NCI-H1436 treated with DMSO at 0.1 percent for 48 hours (cell line): ENCODE measurements around the gene PRSS33.

Source experiments
- DNase-seq: peaks from one replicate; lab custom pipeline; 2025; lab: John Stamatoyannopoulos, UW

The PRSS33 gene

GRCh38 chr16:2777231-2777902 is 10.0 kb downstream of the PRSS33 start, which contains the start of gene ELOB:
Gene ELOB (minus strand): TSS chr16:2777280. CDS start chr16:2777239, 41 bp downstream.
- DNase-seq: no peak

DNA sequence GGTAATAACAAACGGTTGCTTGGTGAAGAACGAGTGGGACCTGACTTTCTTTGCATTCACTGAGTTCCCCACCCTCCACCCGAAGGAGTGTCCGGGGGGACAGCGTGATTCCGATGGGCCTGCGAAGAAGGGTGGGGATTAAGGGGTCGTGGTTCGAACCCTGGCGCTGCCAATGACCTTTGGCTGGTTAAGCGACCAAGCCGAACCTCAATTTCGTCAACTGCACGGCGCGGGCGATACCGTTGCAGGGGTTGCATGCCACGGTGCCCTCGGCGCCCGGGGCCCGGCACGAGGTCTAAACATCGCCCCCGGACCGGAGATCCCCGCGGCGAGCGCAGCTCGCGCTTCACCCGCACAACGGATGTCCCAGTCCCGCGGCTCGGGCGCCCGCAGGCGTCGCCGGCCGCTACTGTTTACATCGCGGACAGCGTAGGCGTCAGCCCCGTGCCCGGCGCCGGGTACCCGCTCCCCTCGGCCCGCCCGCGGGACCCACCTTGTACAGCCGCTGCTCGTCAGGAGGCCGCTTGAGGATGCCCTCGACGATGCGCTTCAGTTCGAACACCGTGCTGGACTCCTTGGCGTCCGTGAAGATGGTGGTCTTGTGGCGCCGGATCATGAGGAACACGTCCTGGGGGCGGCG is 10.7 kb downstream of the PRSS33 start:
- DNase-seq: no peak

DNA sequence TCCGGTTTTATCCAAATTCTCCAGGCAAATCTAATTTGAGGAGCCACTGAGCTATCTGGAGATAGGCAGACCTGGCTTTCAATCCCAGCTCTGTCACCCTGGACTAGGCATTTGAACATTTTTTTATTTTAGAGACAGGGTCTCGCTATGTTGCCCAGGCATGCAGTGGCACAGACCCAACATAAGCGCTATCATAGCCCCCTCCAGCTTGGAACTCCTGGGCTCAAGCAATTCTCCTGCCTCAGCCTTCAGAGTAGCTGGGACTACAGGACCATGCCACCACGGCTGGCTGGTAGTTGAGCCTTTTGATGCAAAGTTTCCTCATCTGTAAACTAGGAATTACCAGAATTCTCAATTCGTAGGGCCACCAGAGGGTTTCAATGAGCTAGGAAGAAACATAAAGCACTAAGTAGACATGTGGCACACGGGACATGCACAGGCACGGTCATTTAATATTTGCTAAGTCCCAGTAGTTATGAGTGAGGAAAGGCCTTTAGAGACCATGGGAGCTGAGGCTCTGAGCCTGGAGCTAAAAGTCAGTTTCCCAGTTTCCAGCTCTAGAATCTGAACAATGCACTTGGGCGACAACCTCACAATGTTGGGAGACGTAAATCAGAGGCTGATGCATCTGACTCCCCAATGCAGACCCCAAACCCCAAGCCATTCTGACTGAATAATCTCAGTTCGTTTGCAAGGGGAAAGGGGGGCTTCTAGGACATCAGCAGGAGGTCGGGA is 11.4 kb downstream of the PRSS33 start:
- DNase-seq: no peak

- no peak for DNase-seq
These were observed 12.1 kb downstream of the PRSS33 start for GRCh38 chr16:2775131-2775716.

GRCh38 chr16:2774161-2774891 is 13.0 kb downstream of the PRSS33 start:
- no peak for DNase-seq

GRCh38 chr16:2773188-2773968 is 14.0 kb downstream of the PRSS33 start:
- DNase-seq: no peak

- DNase-seq: no peak
These were observed 15.6 kb downstream of the PRSS33 start for GRCh38 chr16:2771496-2772402.

DNA sequence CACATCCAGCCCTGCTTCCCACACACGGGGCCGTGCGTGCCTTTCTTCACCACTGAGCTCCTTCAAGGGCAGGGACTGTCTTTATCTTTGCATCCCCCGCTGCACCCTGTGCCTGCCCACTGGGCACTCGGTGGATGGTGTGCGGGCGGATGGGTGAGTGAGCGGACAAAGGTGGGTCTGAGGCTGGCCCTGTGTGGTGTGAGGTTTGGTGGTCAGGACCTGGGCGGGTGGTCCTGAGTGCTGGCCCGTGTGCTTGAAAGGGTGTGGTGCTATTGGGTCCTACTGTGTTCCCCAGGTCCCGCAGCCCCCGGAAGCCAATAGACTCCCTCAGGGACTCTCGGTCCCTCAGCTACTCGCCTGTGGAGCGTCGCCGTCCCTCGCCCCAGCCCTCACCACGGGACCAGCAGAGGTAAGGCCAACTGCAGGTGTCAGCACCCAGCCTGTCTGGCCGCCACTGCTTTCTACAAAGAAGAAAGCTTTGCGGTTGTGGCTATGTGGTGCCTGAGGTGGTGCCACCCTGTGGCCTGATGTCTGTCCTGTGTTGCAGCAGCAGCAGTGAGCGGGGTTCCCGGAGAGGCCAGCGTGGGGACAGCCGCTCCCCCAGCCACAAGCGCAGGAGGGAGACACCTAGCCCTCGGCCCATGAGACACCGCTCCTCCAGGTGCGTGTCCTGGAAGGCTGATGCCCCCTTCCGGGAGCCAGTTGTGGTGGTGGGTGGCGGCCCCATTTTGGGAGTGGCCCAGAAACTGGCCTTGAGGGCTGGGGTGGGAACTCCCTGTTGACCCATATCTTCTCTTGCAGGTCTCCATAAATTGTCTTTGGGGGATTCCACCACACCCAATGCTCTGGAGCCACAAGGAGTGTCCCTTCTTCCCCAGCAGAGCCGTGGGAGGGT is 17.1 kb downstream of the PRSS33 start:
- DNase-seq: no peak

- no peak for DNase-seq
These were observed 17.7 kb downstream of the PRSS33 start for GRCh38 chr16:2769675-2770056.

DNA sequence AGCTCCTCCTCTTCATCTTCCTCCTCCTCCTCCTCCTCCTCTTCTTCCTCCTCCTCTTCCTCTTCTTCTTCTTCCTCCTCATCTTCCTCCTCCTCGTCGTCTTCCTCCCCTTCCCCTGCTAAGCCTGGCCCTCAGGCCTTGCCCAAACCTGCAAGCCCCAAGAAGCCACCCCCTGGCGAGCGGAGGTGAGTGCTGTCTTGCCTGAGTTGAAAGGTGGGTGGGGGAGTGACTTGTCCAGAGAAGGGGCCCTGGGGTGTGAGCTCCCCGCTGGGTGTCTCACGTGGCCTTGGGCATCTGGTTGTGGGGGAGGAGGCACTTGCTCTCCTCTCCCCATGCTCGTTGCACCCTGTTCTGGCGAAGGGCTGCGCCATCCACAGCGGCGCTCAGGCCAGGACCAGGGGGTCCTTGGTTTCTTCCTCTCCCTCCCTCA is 18.2 kb downstream of the PRSS33 start:
- no peak for DNase-seq

- DNase-seq: no peak
These were observed 18.8 kb downstream of the PRSS33 start for GRCh38 chr16:2768403-2769089.

DNA sequence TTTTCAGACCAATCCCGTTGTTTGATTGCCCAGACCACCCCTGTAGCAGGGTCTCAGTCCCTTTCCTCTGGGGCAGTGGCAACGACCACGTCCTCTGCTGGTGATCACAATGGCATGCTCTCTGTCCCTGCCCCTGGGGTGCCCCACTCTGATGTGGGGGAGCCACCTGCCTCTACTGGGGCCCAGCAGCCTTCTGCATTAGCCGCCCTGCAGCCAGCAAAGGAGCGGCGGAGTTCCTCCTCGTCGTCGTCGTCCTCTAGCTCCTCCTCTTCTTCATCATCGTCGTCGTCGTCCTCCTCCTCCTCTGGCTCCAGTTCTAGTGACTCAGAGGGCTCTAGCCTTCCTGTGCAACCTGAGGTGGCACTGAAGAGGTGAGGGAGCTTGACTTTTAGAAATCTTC is 19.5 kb downstream of the PRSS33 start:
- no peak for DNase-seq

DNA sequence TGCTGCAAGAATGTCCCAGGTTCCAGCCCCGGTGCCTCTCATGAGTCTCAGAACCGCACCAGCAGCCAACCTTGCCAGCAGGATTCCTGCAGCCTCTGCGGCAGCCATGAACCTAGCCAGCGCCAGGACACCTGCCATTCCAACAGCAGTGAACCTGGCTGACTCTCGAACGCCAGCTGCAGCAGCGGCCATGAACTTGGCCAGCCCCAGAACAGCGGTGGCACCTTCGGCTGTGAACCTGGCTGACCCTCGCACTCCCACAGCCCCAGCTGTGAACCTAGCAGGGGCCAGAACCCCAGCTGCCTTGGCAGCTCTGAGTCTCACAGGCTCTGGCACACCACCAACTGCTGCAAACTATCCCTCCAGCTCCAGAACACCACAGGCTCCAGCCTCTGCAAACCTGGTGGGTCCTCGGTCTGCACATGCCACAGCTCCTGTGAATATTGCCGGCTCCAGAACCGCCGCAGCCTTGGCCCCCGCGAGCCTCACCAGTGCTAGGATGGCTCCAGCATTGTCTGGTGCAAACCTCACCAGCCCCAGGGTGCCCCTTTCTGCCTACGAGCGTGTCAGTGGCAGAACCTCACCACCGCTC is 20.1 kb downstream of the PRSS33 start:
- no peak for DNase-seq

DNA sequence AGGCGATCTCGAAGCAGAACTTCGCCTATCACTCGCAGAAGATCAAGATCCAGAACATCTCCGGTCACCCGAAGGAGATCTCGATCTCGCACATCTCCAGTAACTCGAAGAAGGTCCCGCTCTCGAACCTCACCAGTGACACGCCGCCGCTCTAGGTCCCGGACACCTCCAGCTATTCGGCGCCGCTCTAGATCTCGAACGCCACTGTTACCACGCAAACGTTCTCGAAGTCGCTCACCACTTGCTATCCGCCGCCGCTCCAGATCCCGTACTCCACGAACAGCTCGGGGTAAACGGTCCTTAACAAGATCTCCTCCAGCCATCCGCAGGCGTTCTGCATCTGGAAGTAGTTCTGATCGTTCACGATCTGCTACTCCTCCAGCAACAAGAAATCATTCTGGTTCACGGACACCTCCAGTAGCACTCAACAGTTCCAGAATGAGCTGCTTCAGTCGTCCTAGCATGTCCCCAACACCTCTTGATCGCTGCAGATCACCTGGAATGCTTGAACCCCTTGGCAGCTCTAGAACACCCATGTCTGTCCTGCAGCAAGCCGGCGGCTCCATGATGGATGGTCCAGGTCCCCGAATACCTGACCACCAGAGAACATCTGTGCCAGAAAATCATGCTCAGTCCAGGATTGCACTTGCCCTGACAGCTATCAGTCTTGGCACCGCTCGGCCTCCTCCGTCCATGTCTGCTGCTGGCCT is 20.8 kb downstream of the PRSS33 start:
- DNase-seq: no peak

- DNase-seq: no peak
These were observed 21.6 kb downstream of the PRSS33 start for GRCh38 chr16:2765462-2766404.

DNA sequence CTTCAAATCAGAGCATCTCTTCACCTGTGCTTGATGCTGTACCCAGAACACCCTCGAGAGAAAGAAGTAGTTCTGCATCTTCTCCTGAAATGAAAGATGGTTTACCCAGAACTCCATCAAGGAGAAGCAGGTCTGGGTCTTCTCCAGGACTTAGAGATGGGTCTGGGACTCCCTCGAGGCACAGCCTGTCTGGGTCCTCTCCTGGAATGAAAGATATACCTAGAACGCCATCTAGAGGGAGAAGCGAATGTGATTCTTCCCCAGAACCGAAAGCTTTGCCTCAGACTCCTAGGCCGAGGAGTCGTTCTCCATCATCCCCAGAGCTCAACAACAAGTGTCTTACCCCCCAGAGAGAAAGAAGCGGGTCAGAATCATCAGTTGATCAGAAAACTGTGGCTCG is 22.6 kb downstream of the PRSS33 start:
- DNase-seq: no peak
